Measurements from ENCODE around the gene FBXW11.
"Not testable (repeated sequence)": the region's sequence is repeated elsewhere in the genome, so short reads cannot be mapped to it uniquely, and the experiment has no call there.

The FBXW11 gene

GRCh38 chr5:171911152-171911551 lies 95.3 kb downstream of the FBXW11 start:
- no peak for DNase-seq (ENCODE audit: low read depth)

GRCh38 chr5:171908638-171909037 lies 97.8 kb downstream of the FBXW11 start:
- no peak for DNase-seq (ENCODE audit: low read depth)

- peak; percentile 16 for DNase-seq (ENCODE audit: low read depth)
These were observed 98.6 kb downstream of the FBXW11 start for GRCh38 chr5:171907725-171908343.

- DNase-seq (ENCODE audit: low read depth), result no peak
These were observed 99.5 kb downstream of the FBXW11 start for GRCh38 chr5:171906703-171907590.

- DNase-seq (ENCODE audit: low read depth), result no peak
These were observed 100.3 kb downstream of the FBXW11 start for GRCh38 chr5:171906066-171906570.

GRCh38 chr5:171904886-171905285 lies 101.6 kb downstream of the FBXW11 start:
- DNase-seq (ENCODE audit: low read depth), result no peak

GRCh38 chr5:171901764-171902163 lies 104.7 kb downstream of the FBXW11 start:
- DNase-seq (ENCODE audit: low read depth), result no peak

- no peak for DNase-seq (ENCODE audit: low read depth)
These were observed 106.6 kb downstream of the FBXW11 start for GRCh38 chr5:171899792-171900191.

- no peak for DNase-seq (ENCODE audit: low read depth)
These were observed 107.6 kb downstream of the FBXW11 start for GRCh38 chr5:171898879-171899278.

GRCh38 chr5:171898386-171898785 lies 108.1 kb downstream of the FBXW11 start:
- DNase-seq (ENCODE audit: low read depth), result no peak

- DNase-seq (ENCODE audit: low read depth), result no peak
These were observed 109.2 kb downstream of the FBXW11 start for GRCh38 chr5:171897231-171897630.

GRCh38 chr5:171895081-171895480 lies 111.4 kb downstream of the FBXW11 start:
- no peak for DNase-seq (ENCODE audit: low read depth)

- no peak for DNase-seq (ENCODE audit: low read depth)
These were observed 113.0 kb downstream of the FBXW11 start for GRCh38 chr5:171893290-171893886.

GRCh38 chr5:171891595-171891994 lies 114.8 kb downstream of the FBXW11 start:
- DNase-seq (ENCODE audit: low read depth), result no peak

GRCh38 chr5:171891150-171891549 lies 115.3 kb downstream of the FBXW11 start:
- DNase-seq (ENCODE audit: low read depth), result no peak

GRCh38 chr5:171888051-171888481 lies 118.4 kb downstream of the FBXW11 start:
- no peak for DNase-seq (ENCODE audit: low read depth)

GRCh38 chr5:171886037-171886436 lies 120.4 kb downstream of the FBXW11 start:
- DNase-seq (ENCODE audit: low read depth), result not testable (repeated sequence)

GRCh38 chr5:171882118-171882517 lies 124.3 kb downstream of the FBXW11 start:
- no peak for DNase-seq (ENCODE audit: low read depth)

- DNase-seq (ENCODE audit: low read depth), result no peak
These were observed 132.2 kb downstream of the FBXW11 start for GRCh38 chr5:171874234-171874633.

- no peak for DNase-seq (ENCODE audit: low read depth)
These were observed 133.8 kb downstream of the FBXW11 start for GRCh38 chr5:171872666-171873065.

- no peak for DNase-seq (ENCODE audit: low read depth)
These were observed 134.7 kb downstream of the FBXW11 start for GRCh38 chr5:171871711-171872110.

- no peak for DNase-seq (ENCODE audit: low read depth)
These were observed 136.5 kb downstream of the FBXW11 start for GRCh38 chr5:171869956-171870355.

- no peak for DNase-seq (ENCODE audit: low read depth)
These were observed 138.2 kb downstream of the FBXW11 start for GRCh38 chr5:171868236-171868635.
